ENCODE data around the gene MBD2. TPM values are rescaled to one million over a fixed set of nuclear protein-coding genes. Genes with fewer than 3 reads are reported as not detected.

The MBD2 gene
- total RNA-seq, 1 experiment from 2014 or later, result 61.3 TPM

GRCh38 chr18:54149078-54149697 lies 75.3 kb downstream of the MBD2 start:
- DNase-seq, result no peak
- H3K27ac ChIP-seq (ENCODE audit: low read length), result no peak overlapping the region
- H4K20me1 ChIP-seq (ENCODE audit: insufficient read depth, low read depth, low read length), result no peaks in the 10 kb centered on the region
- no peaks in the 10 kb centered on the region for H3K9me2 ChIP-seq (replicated peaks; ENCODE audit: insufficient read depth, low read length)
- H3K4me1 ChIP-seq (ENCODE audit: low read length), result peaks cover 18% of the 10 kb centered on the region
- no peaks in the 10 kb centered on the region for H3K9me3 ChIP-seq (ENCODE audit: low read length)
- H2AFZ ChIP-seq (ENCODE audit: low read length), result no peak overlapping the region
- no peak overlapping the region for H3K4me2 ChIP-seq (ENCODE audit: low read depth, low read length, poor library complexity, severe bottlenecking)
- H3K27me3 ChIP-seq (ENCODE audit: low read length), result no peaks in the 10 kb centered on the region
- peaks cover 16% of the 10 kb centered on the region; the same call in 1 of the 2 replicates for H3K79me2 ChIP-seq (ENCODE audit: low read length)
- H3K36me3 ChIP-seq (ENCODE audit: insufficient read depth, low read length), result peaks cover 33% of the 10 kb centered on the region
- H3K4me3 ChIP-seq (ENCODE audit: low read length), result no peak overlapping the region
- no peak overlapping the region for H3K9ac ChIP-seq (ENCODE audit: low read length)

GRCh38 chr18:54148678-54149077 lies 75.8 kb downstream of the MBD2 start:
- H3K4me2 ChIP-seq (ENCODE audit: low read depth, low read length, poor library complexity, severe bottlenecking), result no peak overlapping the region
- H3K9me2 ChIP-seq (replicated peaks; ENCODE audit: insufficient read depth, low read length), result no peaks in the 10 kb centered on the region
- H3K79me2 ChIP-seq (ENCODE audit: low read length), result peaks cover 13% of the 10 kb centered on the region; the same call in 1 of the 2 replicates
- no peaks in the 10 kb centered on the region for H3K9me3 ChIP-seq (ENCODE audit: low read length)
- H4K20me1 ChIP-seq (ENCODE audit: insufficient read depth, low read depth, low read length), result no peaks in the 10 kb centered on the region
- H3K4me1 ChIP-seq (ENCODE audit: low read length), result peaks cover 18% of the 10 kb centered on the region
- H3K36me3 ChIP-seq (ENCODE audit: insufficient read depth, low read length), result peaks cover 28% of the 10 kb centered on the region
- H3K27ac ChIP-seq (ENCODE audit: low read length), result no peak overlapping the region
- H3K9ac ChIP-seq (ENCODE audit: low read length), result no peak overlapping the region
- no peak for DNase-seq
- no peak overlapping the region for H2AFZ ChIP-seq (ENCODE audit: low read length)
- no peaks in the 10 kb centered on the region for H3K27me3 ChIP-seq (ENCODE audit: low read length)
- no peak overlapping the region for H3K4me3 ChIP-seq (ENCODE audit: low read length)

GRCh38 chr18:54148151-54148550 lies 76.3 kb downstream of the MBD2 start:
- H4K20me1 ChIP-seq (ENCODE audit: insufficient read depth, low read depth, low read length), result no peaks in the 10 kb centered on the region
- H3K9ac ChIP-seq (ENCODE audit: low read length), result no peak overlapping the region
- H3K36me3 ChIP-seq (ENCODE audit: insufficient read depth, low read length), result peaks cover 23% of the 10 kb centered on the region
- H3K9me2 ChIP-seq (replicated peaks; ENCODE audit: insufficient read depth, low read length), result no peaks in the 10 kb centered on the region
- no peak overlapping the region for H3K4me3 ChIP-seq (ENCODE audit: low read length)
- no peak overlapping the region for H3K4me2 ChIP-seq (ENCODE audit: low read depth, low read length, poor library complexity, severe bottlenecking)
- peaks cover 18% of the 10 kb centered on the region for H3K4me1 ChIP-seq (ENCODE audit: low read length)
- no peaks in the 10 kb centered on the region for H3K9me3 ChIP-seq (ENCODE audit: low read length)
- DNase-seq, result no peak
- H3K27ac ChIP-seq (ENCODE audit: low read length), result peak overlapping the region; percentile 24; the same call in 1 of the 2 replicates
- no peaks in the 10 kb centered on the region for H3K27me3 ChIP-seq (ENCODE audit: low read length)
- no peak overlapping the region for H2AFZ ChIP-seq (ENCODE audit: low read length)
- peaks cover 13% of the 10 kb centered on the region; the same call in 1 of the 2 replicates for H3K79me2 ChIP-seq (ENCODE audit: low read length)

- H3K27ac ChIP-seq (ENCODE audit: low read length), result peak overlapping the region; percentile 1; the same call in 1 of the 2 replicates
- H3K9me2 ChIP-seq (replicated peaks; ENCODE audit: insufficient read depth, low read length), result no peaks in the 10 kb centered on the region
- H3K79me2 ChIP-seq (ENCODE audit: low read length), result peaks cover 7% of the 10 kb centered on the region; the same call in 1 of the 2 replicates
- DNase-seq, result no peak
- no peaks in the 10 kb centered on the region for H3K27me3 ChIP-seq (ENCODE audit: low read length)
- peaks cover 18% of the 10 kb centered on the region for H3K36me3 ChIP-seq (ENCODE audit: insufficient read depth, low read length)
- no peaks in the 10 kb centered on the region for H3K9me3 ChIP-seq (ENCODE audit: low read length)
- no peak overlapping the region for H3K4me3 ChIP-seq (ENCODE audit: low read length)
- no peak overlapping the region for H3K4me2 ChIP-seq (ENCODE audit: low read depth, low read length, poor library complexity, severe bottlenecking)
- H4K20me1 ChIP-seq (ENCODE audit: insufficient read depth, low read depth, low read length), result no peaks in the 10 kb centered on the region
- peaks cover 12% of the 10 kb centered on the region for H3K4me1 ChIP-seq (ENCODE audit: low read length)
- no peak overlapping the region for H2AFZ ChIP-seq (ENCODE audit: low read length)
- no peak overlapping the region for H3K9ac ChIP-seq (ENCODE audit: low read length)
These were observed 77.0 kb downstream of the MBD2 start for GRCh38 chr18:54147439-54147838.

GRCh38 chr18:54141041-54141608 lies 83.3 kb downstream of the MBD2 start:
- H3K9me3 ChIP-seq (ENCODE audit: low read length), result no peaks in the 10 kb centered on the region; the same call in 1 of the 2 replicates
- H3K4me1 ChIP-seq (ENCODE audit: low read length), result no peaks in the 10 kb centered on the region
- H3K27me3 ChIP-seq (ENCODE audit: low read length), result no peaks in the 10 kb centered on the region
- H3K27ac ChIP-seq (ENCODE audit: low read length), result no peak overlapping the region
- no peak for DNase-seq
- no peaks in the 10 kb centered on the region for H4K20me1 ChIP-seq (ENCODE audit: insufficient read depth, low read depth, low read length)
- H3K4me2 ChIP-seq (ENCODE audit: low read depth, low read length, poor library complexity, severe bottlenecking), result no peak overlapping the region
- H3K9ac ChIP-seq (ENCODE audit: low read length), result no peak overlapping the region
- H3K79me2 ChIP-seq (ENCODE audit: low read length), result no peaks in the 10 kb centered on the region
- no peak overlapping the region for H2AFZ ChIP-seq (ENCODE audit: low read length)
- no peaks in the 10 kb centered on the region for H3K9me2 ChIP-seq (replicated peaks; ENCODE audit: insufficient read depth, low read length)
- H3K4me3 ChIP-seq (ENCODE audit: low read length), result no peak overlapping the region
- H3K36me3 ChIP-seq (ENCODE audit: insufficient read depth, low read length), result peaks cover 4% of the 10 kb centered on the region; the same call in 1 of the 2 replicates

- Histone ChIP-seq H3K9ac (ENCODE audit: low read length) (no peak overlapping the region), H3K27me3 (ENCODE audit: low read length) (no peaks in the 10 kb centered on the region), H3K4me3 (ENCODE audit: low read length) (no peak overlapping the region), H3K36me3 (ENCODE audit: insufficient read depth, low read length) (peaks cover 4% of the 10 kb centered on the region; the same call in 1 of the 2 replicates), H2AFZ (ENCODE audit: low read length) (no peak overlapping the region), H3K4me2 (ENCODE audit: low read depth, low read length, poor library complexity, severe bottlenecking) (no peak overlapping the region), H3K9me2 (replicated peaks; ENCODE audit: insufficient read depth, low read length) (no peaks in the 10 kb centered on the region), H3K79me2 (ENCODE audit: low read length) (no peaks in the 10 kb centered on the region), H4K20me1 (ENCODE audit: insufficient read depth, low read depth, low read length) (no peaks in the 10 kb centered on the region), H3K4me1 (ENCODE audit: low read length) (no peaks in the 10 kb centered on the region), H3K27ac (ENCODE audit: low read length) (no peak overlapping the region), H3K9me3 (ENCODE audit: low read length) (no peaks in the 10 kb centered on the region; the same call in 1 of the 2 replicates)
- DNase-seq, result no peak
These were observed 83.8 kb downstream of the MBD2 start for GRCh38 chr18:54140641-54141040.

GRCh38 chr18:54135216-54135615 lies 89.3 kb downstream of the MBD2 start:
- no peaks in the 10 kb centered on the region for H3K27me3 ChIP-seq (ENCODE audit: low read length)
- no peaks in the 10 kb centered on the region for H3K9me2 ChIP-seq (replicated peaks; ENCODE audit: insufficient read depth, low read length)
- no peak for DNase-seq

GRCh38 chr18:54134053-54134452 lies 90.4 kb downstream of the MBD2 start:
- peaks cover 9% of the 10 kb centered on the region for H3K4me1 ChIP-seq (ENCODE audit: low read length)
- no peaks in the 10 kb centered on the region for H3K9me2 ChIP-seq (replicated peaks; ENCODE audit: insufficient read depth, low read length)
- DNase-seq, result no peak
- H3K4me3 ChIP-seq (ENCODE audit: low read length), result no peak overlapping the region
- no peaks in the 10 kb centered on the region for H4K20me1 ChIP-seq (ENCODE audit: insufficient read depth, low read depth, low read length)
- H3K27me3 ChIP-seq (ENCODE audit: low read length), result no peaks in the 10 kb centered on the region
- no peak overlapping the region for H3K9ac ChIP-seq (ENCODE audit: low read length)
- H2AFZ ChIP-seq (ENCODE audit: low read length), result no peak overlapping the region
- no peak overlapping the region for H3K27ac ChIP-seq (ENCODE audit: low read length)
- no peaks in the 10 kb centered on the region for H3K9me3 ChIP-seq (ENCODE audit: low read length)
- H3K4me2 ChIP-seq (ENCODE audit: low read depth, low read length, poor library complexity, severe bottlenecking), result no peak overlapping the region
- H3K79me2 ChIP-seq (ENCODE audit: low read length), result no peaks in the 10 kb centered on the region
- H3K36me3 ChIP-seq (ENCODE audit: insufficient read depth, low read length), result no peaks in the 10 kb centered on the region

More at GRCh38 chr18:54135216-54135615, 89.3 kb downstream of the MBD2 start:
- Histone ChIP-seq H4K20me1 (ENCODE audit: insufficient read depth, low read depth, low read length) (no peaks in the 10 kb centered on the region), H3K36me3 (ENCODE audit: insufficient read depth, low read length) (peaks cover 4% of the 10 kb centered on the region; the same call in 1 of the 2 replicates), H3K9ac (ENCODE audit: low read length) (no peak overlapping the region), H3K4me3 (ENCODE audit: low read length) (no peak overlapping the region), H3K9me3 (ENCODE audit: low read length) (no peaks in the 10 kb centered on the region; the same call in 1 of the 2 replicates), H3K4me1 (ENCODE audit: low read length) (peaks cover under 1% of the 10 kb centered on the region), H3K4me2 (ENCODE audit: low read depth, low read length, poor library complexity, severe bottlenecking) (no peak overlapping the region), H3K27ac (ENCODE audit: low read length) (no peak overlapping the region), H2AFZ (ENCODE audit: low read length) (no peak overlapping the region), H3K79me2 (ENCODE audit: low read length) (no peaks in the 10 kb centered on the region)

Measured in Karpas-422 (cell line).